Activated naive CD4-positive, alpha-beta T cell treated with Interleukin-2 at 50 U/mL for 16 hours (primary cell): ENCODE measurements around the gene MARK3.

Source experiments
- DNase-seq: peaks from one replicate; pipeline ENCODE4 v3.0.0-alpha.2; 2020

The MARK3 gene

DNA sequence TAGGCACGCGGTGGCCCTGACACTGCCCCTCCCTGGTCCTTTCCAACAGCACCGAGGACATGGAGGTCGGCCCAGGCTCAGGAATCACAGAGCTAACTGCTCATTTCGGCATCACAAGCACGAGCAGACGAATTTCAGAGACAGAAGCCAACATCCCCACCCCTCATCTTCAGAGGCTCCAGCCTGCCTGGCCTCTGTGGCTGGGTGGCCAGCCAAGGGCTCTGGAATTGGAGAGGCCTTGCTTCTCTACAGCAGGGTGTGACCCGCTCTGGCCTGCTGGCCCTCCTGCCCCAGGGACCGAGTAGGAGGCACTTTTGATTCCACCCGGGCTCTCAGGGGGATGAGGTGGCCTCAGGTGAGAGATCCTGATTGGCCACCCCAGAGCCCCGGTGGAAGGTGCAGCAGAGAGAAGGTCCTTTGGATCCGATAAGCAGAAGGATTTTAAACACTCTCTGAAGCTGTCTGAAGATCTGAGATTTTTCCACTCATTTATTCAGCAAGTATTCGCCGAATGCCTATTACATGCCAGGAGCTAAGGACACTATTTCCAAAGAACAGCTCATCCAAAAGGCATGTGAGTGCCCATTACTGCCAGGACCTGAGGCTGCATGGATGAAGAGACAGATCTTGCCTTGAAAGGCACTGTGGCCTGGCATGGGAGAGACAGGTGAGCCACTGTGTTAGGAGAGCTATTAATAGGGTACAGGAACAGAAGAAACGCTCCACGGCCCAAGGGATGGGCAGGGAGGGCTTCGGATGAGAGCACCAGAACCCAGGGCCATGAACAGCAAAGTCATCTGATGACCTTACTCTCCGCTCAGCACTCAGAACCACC, 167.0 kb downstream of the MARK3 start:
- no peak for DNase-seq

DNA sequence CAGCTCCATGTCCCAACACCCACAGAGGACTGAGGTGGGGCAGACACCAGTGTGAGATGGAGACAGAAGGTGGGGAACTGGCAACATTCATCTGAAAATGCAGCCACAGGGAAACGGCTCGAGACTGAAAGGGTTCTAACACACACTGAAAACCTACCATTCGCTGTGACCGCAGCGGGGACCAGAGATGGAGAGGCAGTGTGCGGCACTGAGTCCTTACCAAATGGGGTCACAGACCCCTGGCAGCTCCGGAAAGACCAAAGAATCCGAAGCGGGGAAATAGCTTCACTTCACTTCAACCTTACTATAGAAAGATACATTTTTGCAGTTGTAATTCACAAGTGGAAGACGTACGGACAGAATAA, 167.6 kb downstream of the MARK3 start:
- no peak for DNase-seq
